ENCODE results near the gene ERC2. TPM values are rescaled to one million over a fixed set of nuclear protein-coding genes. Genes with fewer than 3 reads are reported as not detected.

ERC2 gene
- total RNA-seq, 1 donor from 2014 or later: 0.76 TPM

DNA sequence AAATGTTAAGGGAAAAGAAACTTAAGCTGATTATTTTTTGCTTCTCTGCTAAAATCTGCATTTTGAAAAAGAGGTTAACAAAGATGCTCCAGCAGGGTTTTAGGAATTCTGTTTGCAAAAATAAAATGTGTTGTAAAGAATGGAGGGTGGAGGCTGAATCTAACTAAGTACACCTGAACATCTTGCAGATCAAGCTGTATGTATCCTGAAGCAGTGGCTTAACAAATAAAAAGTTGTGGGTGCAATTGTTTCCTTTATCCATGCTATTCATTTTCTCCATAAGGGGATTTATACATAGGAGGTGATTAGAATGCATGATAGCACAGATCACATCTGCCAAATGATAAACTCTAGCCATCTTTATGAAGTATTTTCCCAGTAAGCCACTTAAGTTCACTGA, 466.3 kb downstream of the ERC2 start:
- intact Hi-C loops (cut with DNase I): no loop called here

DNA sequence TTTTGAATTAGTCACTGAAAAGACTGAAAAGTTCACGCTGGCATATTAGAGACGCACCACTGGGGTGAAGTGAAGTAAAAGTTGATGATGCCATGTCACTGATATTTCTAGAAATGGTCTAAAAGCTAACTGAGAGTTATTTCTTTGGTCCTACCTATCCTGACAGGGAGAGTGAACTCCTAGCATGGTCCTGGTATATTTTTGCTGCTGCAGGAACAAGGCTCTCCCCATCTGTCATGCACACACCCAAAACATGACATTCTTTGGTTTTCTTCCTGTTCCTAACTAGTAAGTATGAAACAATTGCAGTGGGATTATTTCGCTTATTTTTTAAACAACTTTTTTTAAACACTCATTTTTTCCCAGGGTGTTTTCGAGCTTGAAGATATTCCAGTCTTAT, 466.7 kb downstream of the ERC2 start:
- DNase-seq (ENCODE audit: missing footprints): no peak
- intact Hi-C loops (cut with DNase I): no loop called here
- ATAC-seq: no peak

More for the DNA sequence above, 466.3 kb downstream of the ERC2 start:
- ATAC-seq: no peak
- no peak for DNase-seq (ENCODE audit: missing footprints)

DNA sequence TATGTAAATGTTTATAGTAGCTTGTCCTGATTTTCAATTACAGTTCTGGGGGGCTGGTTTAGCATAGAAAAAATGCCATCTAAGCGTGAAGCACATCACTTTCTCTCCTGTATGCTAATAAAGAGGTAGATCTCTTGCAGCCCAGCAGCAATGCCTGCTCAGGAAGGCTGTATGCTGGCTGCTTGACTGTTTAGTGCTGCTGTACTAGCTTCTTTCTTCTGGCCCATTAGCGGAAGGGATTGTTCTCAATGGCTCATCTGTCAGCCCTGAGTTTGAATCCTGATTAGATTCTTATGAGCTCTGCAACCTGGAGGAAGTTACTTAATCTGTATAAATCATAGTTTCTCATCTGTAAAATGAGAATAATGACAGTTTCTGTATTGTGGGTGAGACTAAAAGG, 478.9 kb downstream of the ERC2 start:
- intact Hi-C loops (cut with DNase I): no loop called here
- ATAC-seq (no peak), DNase-seq (ENCODE audit: missing footprints) (no peak)

DNA sequence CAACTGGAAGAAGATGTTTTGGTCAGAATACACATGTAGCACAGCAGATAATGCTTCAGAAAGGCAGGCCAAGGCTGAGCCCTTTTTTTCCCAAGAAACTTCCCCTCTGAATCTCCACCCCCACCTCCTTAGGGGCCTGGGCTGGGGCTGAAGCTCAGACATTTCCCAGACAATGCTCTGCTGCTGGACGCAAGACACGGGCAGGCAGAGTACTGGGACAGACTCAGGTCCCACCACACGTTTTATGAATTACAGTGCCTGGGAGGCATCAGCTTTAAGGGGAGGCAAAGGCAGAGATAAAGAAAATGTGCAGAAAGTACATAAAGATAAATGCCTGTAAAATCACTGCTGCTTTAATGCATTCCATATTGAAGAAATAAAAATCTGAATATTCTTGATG, 479.4 kb downstream of the ERC2 start:
- DNase-seq (ENCODE audit: missing footprints) (no peak), ATAC-seq (peak; percentile 52)

DNA sequence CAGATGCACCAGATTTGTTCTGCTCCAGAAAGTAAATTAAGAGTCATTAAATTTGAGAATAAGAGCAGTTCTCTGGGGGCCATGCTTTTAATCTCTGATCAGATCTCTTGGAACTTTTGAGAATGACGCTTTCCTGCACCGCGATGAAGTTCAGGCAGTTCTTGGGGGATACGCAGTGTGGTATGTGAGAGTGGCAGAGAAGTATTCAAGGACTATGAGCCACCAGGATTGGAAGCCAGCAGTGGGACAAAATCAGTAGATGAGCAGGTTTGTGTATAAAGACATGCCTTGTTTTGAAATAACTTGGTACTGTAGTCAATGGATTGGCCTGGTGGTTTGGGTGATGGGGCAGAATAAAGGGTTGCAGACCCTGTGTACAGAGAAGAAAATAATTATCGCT, 483.6 kb downstream of the ERC2 start:
- ATAC-seq: no peak
- intact Hi-C loops (cut with DNase I): no loop called here

More for the DNA sequence above, 479.4 kb downstream of the ERC2 start:
- intact Hi-C loops (cut with DNase I): no loop called here

DNA sequence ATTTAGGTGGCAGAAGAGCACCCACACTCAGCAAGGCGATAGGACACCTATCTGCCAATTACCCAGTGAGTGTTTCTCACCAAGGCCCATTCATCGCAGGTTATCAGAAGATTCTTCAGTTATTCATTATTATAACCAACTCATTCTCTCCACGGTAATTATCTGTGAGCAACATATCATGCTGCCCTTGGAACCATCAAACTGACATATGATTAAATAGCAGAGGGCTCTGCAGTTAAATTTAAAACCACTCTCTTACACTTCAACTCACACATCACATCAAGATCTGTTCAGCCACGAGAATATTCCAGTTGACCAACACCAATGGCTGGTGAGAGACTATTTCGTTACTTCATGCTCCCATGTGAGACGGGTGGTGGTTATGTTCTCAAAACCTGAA, 489.3 kb downstream of the ERC2 start:
- intact Hi-C loops (cut with DNase I): no loop called here
- DNase-seq (ENCODE audit: missing footprints) (no peak), ATAC-seq (peak; percentile 42)

More for the DNA sequence above, 483.6 kb downstream of the ERC2 start:
- DNase-seq (ENCODE audit: missing footprints): no peak

DNA sequence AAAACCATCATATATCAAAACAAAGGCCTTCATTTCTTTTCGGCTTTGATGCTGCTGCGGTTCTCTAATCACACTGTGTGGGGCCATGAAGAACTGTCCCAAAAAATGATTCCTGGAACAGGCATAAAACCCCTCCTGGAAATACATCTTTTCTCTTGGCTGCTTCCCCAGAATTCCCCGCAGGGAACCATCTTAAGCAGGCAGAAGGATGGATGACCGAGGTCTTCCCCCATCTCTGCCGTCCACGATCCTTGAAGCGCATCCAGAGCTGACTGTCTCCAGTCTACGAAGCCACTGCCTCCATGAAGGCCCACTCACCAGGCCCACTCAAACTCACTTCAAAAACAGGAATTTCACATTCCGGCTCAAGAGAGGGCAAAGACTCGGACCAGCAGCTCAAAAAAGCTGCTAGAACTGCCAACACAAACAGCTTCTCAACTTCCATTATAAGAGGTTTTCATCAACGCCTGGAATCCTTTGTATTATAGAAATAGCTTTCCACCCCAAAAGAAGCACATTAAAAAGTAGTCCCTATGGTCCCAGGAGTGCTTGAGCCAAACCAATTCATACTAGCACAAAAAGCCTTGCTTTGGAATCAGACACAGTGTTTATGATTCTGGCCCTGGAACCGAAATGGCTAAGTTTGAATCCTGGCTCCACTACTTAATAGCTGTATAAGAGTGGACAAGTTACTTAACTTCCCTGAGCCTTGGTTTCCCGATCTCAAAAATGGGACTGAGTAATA, 493.7 kb downstream of the ERC2 start:
- intact Hi-C loops (cut with DNase I): no loop called here
- DNase-seq (ENCODE audit: missing footprints) (no peak), ATAC-seq (no peak)

DNA sequence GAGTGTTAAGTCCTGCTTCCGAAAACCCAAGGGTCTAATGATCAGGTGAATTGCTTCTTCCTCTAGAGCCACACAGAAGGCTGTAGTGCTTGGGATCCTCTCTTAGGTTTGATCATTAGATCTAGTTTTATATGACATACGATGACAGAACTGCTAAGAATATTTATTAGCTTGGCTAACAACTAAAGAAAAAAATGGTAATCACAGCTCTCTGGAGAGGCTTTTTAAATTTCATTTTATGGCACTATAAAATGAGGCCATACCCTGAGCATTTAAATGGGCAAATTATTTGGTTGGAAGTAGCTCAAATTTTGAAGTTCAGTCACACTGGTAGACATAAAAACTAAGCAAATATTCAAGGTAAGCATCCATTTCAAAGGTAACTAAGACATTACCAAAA, 498.6 kb downstream of the ERC2 start:
- intact Hi-C loops (cut with DNase I): no loop called here
- DNase-seq (ENCODE audit: missing footprints) (no peak), ATAC-seq (no peak)

DNA sequence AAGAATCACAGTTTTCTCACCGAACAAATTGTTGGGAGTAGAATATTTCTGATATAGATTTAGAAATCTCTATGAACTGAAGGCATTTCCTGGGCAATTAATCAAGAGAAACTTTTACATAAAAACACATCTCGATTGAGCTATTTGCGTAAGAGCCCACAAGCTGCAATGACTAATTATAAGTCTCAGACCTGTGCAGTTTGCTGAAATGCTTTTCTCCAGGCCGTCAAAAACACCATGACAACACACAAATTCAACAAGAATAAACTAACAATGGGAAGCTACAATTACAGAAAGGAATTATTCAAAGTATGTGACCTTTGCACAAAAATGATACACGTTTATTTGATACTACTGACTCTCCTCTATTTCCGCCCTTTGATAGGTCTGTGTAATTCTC, 499.9 kb downstream of the ERC2 start:
- no peak for DNase-seq (ENCODE audit: missing footprints)
- ATAC-seq: no peak
- intact Hi-C loops (cut with DNase I): no loop called here

DNA sequence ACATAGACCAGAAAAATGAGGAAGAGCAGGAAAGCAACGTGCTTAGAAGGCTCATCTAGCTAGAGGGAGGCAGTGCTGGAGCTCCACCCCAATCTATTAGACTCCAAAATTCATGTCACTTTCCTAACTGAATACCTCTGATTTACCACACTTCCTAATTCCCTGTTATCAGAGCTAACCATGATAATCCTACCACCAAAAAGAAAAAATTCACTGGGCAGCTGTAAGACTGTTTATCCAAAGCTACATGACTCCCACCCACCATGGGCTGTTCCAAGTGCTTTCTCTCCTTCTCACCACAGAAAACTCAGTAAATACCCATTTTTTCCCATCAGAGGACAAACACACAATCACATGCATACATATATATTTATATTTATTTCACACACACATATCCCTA, 501.7 kb downstream of the ERC2 start:
- intact Hi-C loops (cut with DNase I): no loop called here
- DNase-seq (ENCODE audit: missing footprints): no peak
- ATAC-seq: no peak

DNA sequence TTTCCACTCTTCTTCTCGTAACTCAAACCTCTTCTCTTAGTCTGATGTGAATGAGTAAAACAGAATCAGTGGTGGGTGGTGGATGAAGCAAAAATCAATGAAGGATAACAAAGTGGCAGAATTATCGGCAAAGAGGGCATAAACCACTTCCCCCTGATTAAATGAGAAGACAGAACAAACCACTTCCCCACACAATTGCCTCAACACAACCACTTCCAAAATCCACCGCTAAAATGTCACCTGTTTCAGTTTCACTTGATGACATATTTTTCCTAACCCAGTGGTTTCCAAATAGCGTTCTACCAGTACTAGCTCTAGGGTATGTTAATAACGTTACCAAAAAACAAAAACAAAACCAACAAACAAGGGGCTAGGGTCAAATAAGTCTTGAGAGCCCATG, 502.5 kb downstream of the ERC2 start:
- intact Hi-C loops (cut with DNase I): no loop called here
- ATAC-seq: no peak

DNA sequence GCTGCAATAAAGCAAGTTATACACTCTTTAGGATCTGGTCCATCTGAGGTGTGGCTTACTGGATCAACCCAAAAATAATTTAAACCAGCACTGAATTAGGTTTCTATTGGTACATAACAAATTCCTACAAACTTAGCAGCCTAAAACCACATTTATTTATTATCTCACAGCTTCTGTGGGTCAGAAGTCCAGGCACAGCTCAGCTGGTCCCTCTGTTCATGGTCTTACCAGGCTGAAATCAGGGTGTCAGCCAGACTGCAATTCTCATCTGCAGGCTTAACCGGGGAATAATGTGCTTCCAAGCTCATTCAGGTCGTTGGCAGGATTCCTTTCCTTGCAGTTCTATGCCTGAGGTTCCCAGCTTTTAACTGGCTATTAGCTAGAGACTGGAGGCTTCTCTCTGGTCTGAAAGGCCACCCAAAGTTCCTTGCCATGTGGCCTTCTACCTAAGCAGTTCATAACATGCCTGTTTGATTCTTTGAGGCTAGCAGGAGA, 503.7 kb downstream of the ERC2 start:
- DNase-seq (ENCODE audit: missing footprints) (no peak), ATAC-seq (no peak)
- intact Hi-C loops (cut with DNase I): no loop called here

More for the DNA sequence above, 502.5 kb downstream of the ERC2 start:
- DNase-seq (ENCODE audit: missing footprints): no peak

DNA sequence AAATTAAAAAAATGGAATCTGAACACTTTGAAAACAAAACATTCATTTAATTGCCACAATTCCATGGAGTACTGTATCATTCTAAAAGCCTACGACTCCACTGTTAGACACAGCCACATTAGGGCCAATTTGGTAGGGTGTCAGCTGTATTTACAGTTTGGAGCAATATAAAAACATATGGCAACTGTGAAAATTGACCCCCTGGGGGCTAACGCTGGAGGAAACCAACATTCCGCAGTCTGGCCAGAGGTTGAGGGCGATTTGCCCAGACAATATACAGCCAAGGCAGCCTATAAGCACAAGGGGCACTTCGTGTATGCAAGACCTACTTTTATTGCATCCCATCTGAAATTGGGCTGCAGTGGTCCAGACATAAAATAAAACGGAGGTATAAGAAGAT, 504.7 kb downstream of the ERC2 start:
- intact Hi-C loops (cut with DNase I): no loop called here
- no peak for DNase-seq (ENCODE audit: missing footprints)
- ATAC-seq: no peak

DNA sequence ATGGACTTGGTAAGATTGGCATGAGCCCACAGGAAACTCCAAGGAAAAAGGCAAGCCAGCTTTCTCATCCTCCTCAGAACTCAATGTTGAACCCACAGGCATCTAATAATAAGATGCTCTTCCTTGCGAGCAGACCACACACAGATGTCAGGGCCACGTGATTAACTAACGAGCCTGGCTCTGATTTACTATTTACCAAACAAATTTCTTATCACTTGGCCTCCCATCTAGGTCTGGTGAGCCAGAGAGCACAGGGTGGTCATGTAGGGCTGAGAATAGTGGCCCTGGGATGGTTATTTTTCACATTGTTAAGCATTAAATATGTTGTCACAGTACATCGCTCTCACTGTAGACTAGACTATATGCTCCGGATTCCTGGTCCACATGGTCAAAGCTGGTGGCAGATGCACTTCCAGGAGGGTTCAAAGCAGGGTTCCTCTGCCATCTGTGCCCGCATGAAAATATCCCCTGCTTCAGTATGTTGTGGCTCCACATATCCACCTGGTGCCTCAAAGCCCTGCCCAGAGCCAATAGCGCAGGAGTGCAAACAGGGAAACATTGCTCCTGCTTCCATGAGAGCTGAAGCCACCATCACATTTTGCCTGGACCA, 508.7 kb downstream of the ERC2 start:
- intact Hi-C loops (cut with DNase I): no loop called here
- DNase-seq (ENCODE audit: missing footprints): no peak
- no peak for ATAC-seq

DNA sequence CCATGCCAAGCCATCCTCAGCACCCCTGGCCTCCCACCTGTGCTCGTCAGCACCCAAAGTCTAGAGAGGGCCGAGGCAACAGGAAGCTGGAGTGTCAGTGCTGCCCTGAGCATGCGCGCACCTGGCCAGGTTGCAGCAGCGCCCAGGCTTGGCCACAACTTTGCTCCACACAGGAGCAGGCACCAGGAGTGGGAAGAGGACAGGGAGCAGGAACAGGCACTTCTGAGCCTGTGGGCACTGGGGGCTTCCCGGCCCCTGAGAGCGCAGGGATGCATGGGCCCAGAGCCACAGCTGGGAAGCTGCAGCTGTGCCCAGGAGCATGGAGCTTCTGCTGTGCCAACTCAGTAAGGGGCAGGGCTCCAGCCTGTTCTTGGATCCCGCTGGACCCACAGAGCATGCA, 509.7 kb downstream of the ERC2 start:
- ATAC-seq (no peak), DNase-seq (ENCODE audit: missing footprints) (no peak)
- intact Hi-C loops (cut with DNase I): no loop called here

DNA sequence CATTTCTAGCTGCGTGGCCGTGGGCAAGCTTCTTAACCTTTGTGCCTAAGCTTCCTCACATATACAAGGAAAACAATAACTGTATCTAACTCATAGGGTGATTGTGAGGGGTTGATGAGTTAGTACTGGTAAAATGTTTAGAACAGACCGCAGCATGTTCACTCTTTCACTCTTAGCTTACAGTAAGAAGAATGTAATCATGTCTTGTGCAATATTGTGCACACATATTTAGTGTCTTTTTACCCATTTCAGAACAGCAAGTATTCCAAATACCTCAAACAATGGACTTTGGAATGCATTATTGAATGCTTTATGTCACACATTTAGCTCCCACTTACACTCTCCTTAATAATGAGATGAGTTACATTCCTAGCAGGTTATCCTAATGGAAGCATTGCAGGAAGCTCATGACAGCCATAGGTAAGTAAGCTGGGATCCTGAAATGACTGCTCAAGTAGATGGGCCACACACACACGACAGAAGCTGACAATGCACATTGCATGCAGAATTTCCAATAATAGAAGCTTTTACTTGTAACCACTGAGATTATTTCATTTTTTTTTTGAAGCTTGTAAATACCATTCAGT, 512.3 kb downstream of the ERC2 start:
- ATAC-seq (no peak), DNase-seq (ENCODE audit: missing footprints) (no peak)
- intact Hi-C loops (cut with DNase I): no loop called here

DNA sequence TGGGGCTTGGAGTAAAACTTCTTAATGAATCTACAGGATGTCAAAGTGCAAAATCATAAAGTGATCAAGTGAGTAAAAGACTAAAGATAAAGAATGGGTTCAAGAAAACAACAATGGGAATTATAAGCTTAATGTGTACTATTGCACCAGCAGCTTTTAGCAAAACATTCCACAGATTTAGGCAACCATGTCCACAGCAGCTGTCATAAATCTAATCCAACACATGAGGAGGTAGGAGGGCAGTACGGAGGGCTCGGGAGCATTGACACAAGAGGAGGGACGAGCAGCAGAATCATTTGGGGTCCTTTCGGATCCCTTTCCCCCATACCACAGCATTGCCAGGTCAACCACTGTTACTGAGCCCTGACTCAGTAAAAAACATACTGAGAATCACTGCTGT, 516.9 kb downstream of the ERC2 start:
- no peak for DNase-seq (ENCODE audit: missing footprints)
- ATAC-seq: no peak
- intact Hi-C loops (cut with DNase I): no loop called here

DNA sequence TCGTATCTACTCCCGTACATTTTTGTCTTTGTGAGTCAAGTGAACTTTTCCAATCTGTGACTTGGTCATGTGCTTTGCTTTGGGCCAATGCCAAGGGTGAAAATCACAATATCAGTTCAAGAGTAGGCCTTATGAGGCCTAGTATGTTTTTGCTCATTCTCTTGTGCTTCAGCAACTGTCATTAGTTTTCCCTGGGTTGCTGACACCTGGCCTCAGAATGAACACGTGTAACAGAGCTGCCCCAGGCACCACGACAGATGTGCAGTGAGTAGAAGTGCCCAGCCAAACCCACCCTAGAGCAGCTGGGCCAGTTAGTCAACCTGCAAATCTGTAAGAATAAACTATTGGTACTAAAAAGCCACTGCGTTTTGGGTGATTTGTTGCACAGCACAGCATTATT, 520.9 kb downstream of the ERC2 start:
- intact Hi-C loops (cut with DNase I): no loop called here
- ATAC-seq (no peak), DNase-seq (ENCODE audit: missing footprints) (no peak)

DNA sequence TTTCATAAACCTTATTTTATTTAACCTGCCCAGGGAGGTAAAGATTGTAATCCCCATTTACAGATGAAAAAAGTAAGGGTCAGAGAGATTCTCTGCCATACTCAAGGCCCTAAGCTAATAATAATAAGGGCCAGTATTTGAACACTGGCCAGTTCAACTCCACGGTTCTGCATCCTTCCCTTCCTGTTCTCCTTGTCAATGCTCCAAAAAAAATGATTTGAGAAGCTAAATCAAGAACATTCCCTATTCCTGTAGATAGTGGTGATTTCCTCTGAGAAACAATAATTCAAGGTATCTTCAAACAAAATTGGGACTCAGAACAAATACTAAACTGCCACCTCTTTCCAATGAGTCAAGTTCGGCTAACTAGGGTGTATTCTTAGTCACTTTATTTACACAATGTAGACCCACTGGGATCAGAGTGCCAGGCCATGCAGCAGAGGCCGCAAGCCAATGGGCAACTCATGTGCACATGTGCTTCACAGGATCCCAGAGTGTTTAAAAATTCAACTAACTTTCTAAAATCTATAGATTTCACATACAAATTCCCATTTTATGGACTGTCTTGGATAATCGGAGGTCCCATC, 521.6 kb downstream of the ERC2 start:
- DNase-seq (ENCODE audit: missing footprints): no peak
- intact Hi-C loops (cut with DNase I): no loop called here

DNA sequence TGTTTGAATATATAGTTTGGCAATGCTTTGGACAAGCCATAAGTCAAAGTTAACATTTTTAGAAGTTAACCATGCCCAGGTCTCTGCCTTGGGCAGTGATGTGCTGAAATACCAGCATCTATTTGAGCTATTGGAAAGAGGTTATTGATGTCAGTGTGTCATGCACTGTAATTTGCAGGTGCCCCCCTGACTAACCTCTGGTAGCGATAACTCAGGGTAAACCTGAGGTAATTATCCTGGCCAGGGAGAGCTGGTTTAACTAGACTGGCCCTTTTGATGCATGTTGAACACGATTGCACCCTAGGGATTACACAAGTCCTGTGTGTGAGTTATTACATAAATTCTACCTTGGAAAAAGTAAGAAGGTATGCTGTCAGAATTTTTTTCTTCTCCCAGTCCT, 525.4 kb downstream of the ERC2 start:
- DNase-seq (ENCODE audit: missing footprints): no peak
- intact Hi-C loops (cut with DNase I): no loop called here
- ATAC-seq: no peak

More for the DNA sequence above, 521.6 kb downstream of the ERC2 start:
- ATAC-seq: no peak

Data from Right ventricle myocardium inferior (tissue), 1 donor.